Measurements from ENCODE around the gene PAGR1. TPM values are rescaled to one million over a fixed set of nuclear protein-coding genes. Genes with fewer than 3 reads are reported as not detected.

Gene PAGR1
- total and polyA plus RNA-seq, 10 of the 15 experiments (the other 5 are each of a cell fraction or from before 2014, with no cell fraction given): 1.1 to 57.7 (median 23.4) TPM

DNA sequence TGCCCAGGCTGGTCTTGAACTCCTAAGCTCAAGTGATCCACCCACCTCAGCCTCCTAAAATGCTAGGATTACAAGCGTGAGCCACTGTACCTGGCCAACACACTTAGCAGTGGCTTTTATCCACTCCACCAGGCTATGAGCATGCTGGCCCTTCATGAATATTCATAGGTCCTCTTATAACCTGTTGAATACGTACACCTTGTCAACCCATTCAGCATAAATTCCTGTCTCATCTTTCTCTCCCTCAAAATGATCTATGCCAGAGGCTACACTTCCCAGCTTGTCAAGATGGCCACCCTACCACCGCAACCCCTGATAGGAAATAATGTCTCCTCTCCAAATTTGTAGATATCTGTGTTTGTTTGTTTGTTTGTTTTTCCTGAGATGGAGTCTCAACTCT, 48.9 kb upstream of the PAGR1 start:
- CTCF ChIA-PET: interaction anchor here (0.6 kb wide), 1 partner anchor 56 kb away, joined by 3 read pairs; no protein-coding TSS in a partner anchor

More for the DNA sequence above, 48.9 kb upstream of the PAGR1 start:
- SMC1A ChIA-PET (ENCODE audit: uncharacterized antibody, unreplicated experiment): interaction anchor here (0.8 to 1.0 kb wide), 3 partner anchors 10 to 43 kb away, joined by 3 read pairs; no protein-coding TSS in a partner anchor
- DNase-seq (ENCODE audit: low read depth, low spot score): no peak
- H3K79me2 ChIP-seq (ENCODE audit: control insufficient read depth, insufficient read depth, low read length): no peaks in the 10 kb centered on the region
- H3K9ac ChIP-seq (ENCODE audit: control insufficient read depth, insufficient read depth, low read length): no peak overlapping the region
- H3K4me1 ChIP-seq (ENCODE audit: control insufficient read depth, insufficient read depth, low read length): no peaks in the 10 kb centered on the region
- H2AFZ ChIP-seq (ENCODE audit: control insufficient read depth, low read depth, low read length): no peak overlapping the region
- in situ Hi-C loops (cut with MboI) (no loop called here), intact Hi-C loops (cut with micrococcal nuclease; ENCODE audit: unreplicated experiment) (no loop called here)
- no peak for TF ChIP-seq PML (IDR thresholded peaks at IDR 0.05; ENCODE audit: low read length)
- no peak for TF ChIP-seq NFIC (IDR thresholded peaks at IDR 0.05; ENCODE audit: low read depth, low read length)
- no peak for TF ChIP-seq YY1 (IDR thresholded peaks at IDR 0.05; ENCODE audit: low read depth, low read length)
- no peak for TF ChIP-seq CREB1 (IDR thresholded peaks at IDR 0.05; ENCODE audit: low read depth)
- no peak for TF ChIP-seq ZNF24 (IDR thresholded peaks at IDR 0.05)
- TF ChIP-seq FOS (IDR thresholded peaks at IDR 0.05; ENCODE audit: borderline replicate concordance, extremely low read depth, insufficient read length): no peak
- no peak for TF ChIP-seq EED (IDR thresholded peaks at IDR 0.05; ENCODE audit: low read depth)
- no peak for TF ChIP-seq HDAC6 (IDR thresholded peaks at IDR 0.05; ENCODE audit: unreplicated experiment)
- no peak for TF ChIP-seq RAD21 (IDR thresholded peaks at IDR 0.05; ENCODE audit: insufficient read depth, low read depth, low read length)
- no peak for TF ChIP-seq JUND (IDR thresholded peaks at IDR 0.05; ENCODE audit: low read depth, low read length)
- TF ChIP-seq, protein P1, sequence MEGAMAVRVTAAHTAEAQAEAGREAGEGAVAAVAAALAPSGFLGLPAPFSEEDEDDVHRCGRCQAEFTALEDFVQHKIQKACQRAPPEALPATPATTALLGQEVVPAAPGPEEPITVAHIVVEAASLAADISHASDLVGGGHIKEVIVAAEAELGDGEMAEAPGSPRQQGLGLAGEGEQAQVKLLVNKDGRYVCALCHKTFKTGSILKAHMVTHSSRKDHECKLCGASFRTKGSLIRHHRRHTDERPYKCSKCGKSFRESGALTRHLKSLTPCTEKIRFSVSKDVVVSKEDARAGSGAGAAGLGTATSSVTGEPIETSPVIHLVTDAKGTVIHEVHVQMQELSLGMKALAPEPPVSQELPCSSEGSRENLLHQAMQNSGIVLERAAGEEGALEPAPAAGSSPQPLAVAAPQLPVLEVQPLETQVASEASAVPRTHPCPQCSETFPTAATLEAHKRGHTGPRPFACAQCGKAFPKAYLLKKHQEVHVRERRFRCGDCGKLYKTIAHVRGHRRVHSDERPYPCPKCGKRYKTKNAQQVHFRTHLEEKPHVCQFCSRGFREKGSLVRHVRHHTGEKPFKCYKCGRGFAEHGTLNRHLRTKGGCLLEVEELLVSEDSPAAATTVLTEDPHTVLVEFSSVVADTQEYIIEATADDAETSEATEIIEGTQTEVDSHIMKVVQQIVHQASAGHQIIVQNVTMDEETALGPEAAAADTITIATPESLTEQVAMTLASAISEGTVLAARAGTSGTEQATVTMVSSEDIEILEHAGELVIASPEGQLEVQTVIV (IDR thresholded peaks at IDR 0.05; ENCODE audit: borderline replicate concordance, partially characterized antibody): no peak
- TF ChIP-seq IKZF2 (IDR thresholded peaks at IDR 0.05): no peak
- TF ChIP-seq, protein P2, sequence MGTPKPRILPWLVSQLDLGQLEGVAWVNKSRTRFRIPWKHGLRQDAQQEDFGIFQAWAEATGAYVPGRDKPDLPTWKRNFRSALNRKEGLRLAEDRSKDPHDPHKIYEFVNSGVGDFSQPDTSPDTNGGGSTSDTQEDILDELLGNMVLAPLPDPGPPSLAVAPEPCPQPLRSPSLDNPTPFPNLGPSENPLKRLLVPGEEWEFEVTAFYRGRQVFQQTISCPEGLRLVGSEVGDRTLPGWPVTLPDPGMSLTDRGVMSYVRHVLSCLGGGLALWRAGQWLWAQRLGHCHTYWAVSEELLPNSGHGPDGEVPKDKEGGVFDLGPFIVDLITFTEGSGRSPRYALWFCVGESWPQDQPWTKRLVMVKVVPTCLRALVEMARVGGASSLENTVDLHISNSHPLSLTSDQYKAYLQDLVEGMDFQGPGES (IDR thresholded peaks at IDR 0.05): no peak
- H3K27ac ChIP-seq (ENCODE audit: control insufficient read depth, insufficient read depth): no peak overlapping the region
- H4K20me1 ChIP-seq (ENCODE audit: control insufficient read depth, insufficient read depth): no peaks in the 10 kb centered on the region
- no peaks in the 10 kb centered on the region for H3K9me3 ChIP-seq (replicated peaks; ENCODE audit: control insufficient read depth, insufficient read depth, low read length)
- 68% methylated on average over 3 of the region's 3 CpGs for WGBS (ENCODE audit: insufficient coverage, insufficient replicate concordance, low lambda C conversion rate, missing lambda C conversion rate)
- H3K27me3 ChIP-seq (replicated peaks in 1 of 2; ENCODE audit: control insufficient read depth in 2 of 2, insufficient read depth in 2 of 2, low read length in 1 of 2): no peaks in the 10 kb centered on the region
- BruUV-seq (replicated peaks): no TSS peak
- no peak for FAIRE-seq
- H3K36me3 ChIP-seq (ENCODE audit: control insufficient read depth in 2 of 2, insufficient read depth in 2 of 2, low read length in 1 of 2): no peaks in the 10 kb centered on the region
- no peak for ATAC-seq
- POLR2A ChIA-PET: no interaction called here
- no peak overlapping the region for H3K4me2 ChIP-seq (ENCODE audit: control insufficient read depth, insufficient read depth)
- RAD21 ChIA-PET (ENCODE audit: unreplicated experiment): interaction anchor here (0.9 kb wide), 1 partner anchor 48 kb away, joined by 3 read pairs; the partner anchor contains the start of gene PAGR1
- H3K4me3 ChIP-seq: no peak overlapping the region
